Tibial nerve (tissue), 4 donors: ENCODE measurements around the gene LAP3. TPM values are rescaled to one million over a fixed set of nuclear protein-coding genes. Genes with fewer than 3 reads are reported as not detected.
A peak's percentile ranks its signal among the peaks of the same experiment; 100 is the strongest.

Source experiments
- DNase-seq, 2 donors: peaks; one replicate each; pipeline ENCODE4 v3.0.0-alpha.2; 2019; ENCODE audit warnings: low spot score in 2 of 2
- H3K27ac ChIP-seq, 4 donors: fragments of 200-600 bp; sonication (generic) in 3 of 4; one replicate each; pipeline ENCODE4 v1.5.1; 2017 to 2019; ENCODE audit warnings: mild to moderate bottlenecking in 1 of 4
- H3K27me3 ChIP-seq, 2 donors: fragments of 200-600 bp; sonication (generic) in 1 of 2; one replicate each; pipeline versions ENCODE4 v1.5.1 to v1.6.0; 2017 to 2019
- H3K36me3 ChIP-seq, 3 donors: fragments of 200-600 bp; sonication (generic); one replicate each; pipeline ENCODE4 v1.5.1; 2018 to 2019
- H3K4me1 ChIP-seq, 4 donors: fragments of 200-600 bp; sonication (generic) in 3 of 4; one replicate each; pipeline ENCODE4 v1.5.1; 2017 to 2019
- H3K4me3 ChIP-seq, 4 donors: fragments of 200-600 bp; sonication (generic) in 3 of 4; one replicate each; pipeline ENCODE4 v1.5.1; 2017 to 2019; ENCODE audit warnings: mild to moderate bottlenecking in 1 of 4, moderate library complexity in 1 of 4
- H3K9me3 ChIP-seq, 4 donors: fragments of 200-600 bp; sonication (generic) in 3 of 4; one replicate each; pipeline ENCODE4 v1.5.1; 2017 to 2019
- CTCF ChIP-seq, 5 experiments: fragments of 200-600 bp in 3 of 5; fragments of 450-650 bp in 2 of 5; sonication (generic) in 3 of 5; IDR thresholded peaks; one replicate each; pipeline ENCODE4 v1.5.1; 2016 to 2019; ENCODE audit warnings: antibody characterized with exemption in 5 of 5, mild to moderate bottlenecking in 3 of 5, moderate library complexity in 2 of 5
- EP300 ChIP-seq, 2 donors: sonication (generic); formaldehyde crosslinking; IDR thresholded peaks; one replicate each; pipeline ENCODE4 v1.6.1; 2017; ENCODE audit warnings: antibody characterized with exemption in 2 of 2, mild to moderate bottlenecking in 1 of 2
- POLR2A ChIP-seq, 2 donors: fragments of 450-650 bp; IDR thresholded peaks; one replicate each; pipeline ENCODE4 v1.6.1; 2017; ENCODE audit warnings: antibody characterized with exemption in 2 of 2, mild to moderate bottlenecking in 2 of 2, moderate library complexity in 2 of 2
- WGBS, 2 donors: methylation state at CpG; one replicate each; pipeline ENCODE4 v1.1.5; 2018; 5-methylcytosine and 5-hydroxymethylcytosine counted together
- total RNA-seq, 4 donors: library from RNA; depleted of rRNA; stranded (reverse); fragments of >200 nt; gene quantifications; one replicate each; pipeline ENCODE4 v1.1.0, GENCODE V29; 2016

Gene LAP3
- total RNA-seq, 4 donors from 2014 or later = 63.2 to 110 (median 73.3) TPM

DNA sequence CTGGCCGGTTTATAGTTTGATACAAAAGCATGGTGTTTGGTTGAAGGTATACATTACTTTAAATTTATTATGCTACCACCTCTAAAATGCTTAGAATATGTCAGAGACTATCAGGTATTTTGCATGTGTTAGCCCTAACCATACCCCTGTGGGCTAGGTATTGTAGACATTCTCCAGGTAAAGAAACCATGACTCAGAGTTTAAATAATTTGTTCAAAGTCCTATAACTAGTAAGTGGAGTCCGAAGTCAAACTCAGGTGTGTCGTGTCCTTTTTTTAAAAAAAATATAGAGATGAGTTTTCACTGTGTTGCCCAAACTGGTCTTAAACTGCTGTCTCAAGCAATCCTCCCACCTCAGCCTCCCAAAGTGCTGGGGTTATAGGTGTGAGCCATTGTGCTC lies 12.4 kb downstream of the LAP3 start:
- DNase-seq = no peak
- Histone ChIP-seq H3K4me1 (peaks cover 0 to 3% (median 0%) of the 10 kb centered on the region in 4 donors), H3K27ac (no peak overlapping the region), H3K9me3 (no peaks in the 10 kb centered on the region), H3K4me3 (no peak overlapping the region), H3K27me3 (no peaks in the 10 kb centered on the region), H3K36me3 (peaks cover 0 to 96% (median 0%) of the 10 kb centered on the region in 3 donors)
- 95 to 98% methylated on average over 3 of the region's 3 CpGs for WGBS, 2 donors
- TF ChIP-seq POLR2A (IDR thresholded peaks at IDR 0.05) (no peak), CTCF (IDR thresholded peaks at IDR 0.05) (no peak), EP300 (IDR thresholded peaks at IDR 0.05) (no peak)

GRCh38 chr4:17595471-17596005 lies 18.5 kb downstream of the LAP3 start:
- peak in 1 of 2 donors; percentile 45 for TF ChIP-seq EP300 (IDR thresholded peaks at IDR 0.05)
- TF ChIP-seq CTCF (IDR thresholded peaks at IDR 0.05) = no peak
- Histone ChIP-seq H3K9me3 (no peaks in the 10 kb centered on the region), H3K4me3 (no peak overlapping the region), H3K27ac (no peak overlapping the region), H3K27me3 (no peaks in the 10 kb centered on the region), H3K36me3 (peaks cover 0 to 98% (median 10%) of the 10 kb centered on the region in 3 donors), H3K4me1 (no peaks in the 10 kb centered on the region)
- DNase-seq = no peak
- WGBS, 2 donors = 83 to 84% methylated on average over 6 of the region's 6 CpGs

GRCh38 chr4:17597517-17597916 lies 20.5 kb downstream of the LAP3 start:
- Histone ChIP-seq H3K4me3 (no peak overlapping the region), H3K27me3 (no peaks in the 10 kb centered on the region), H3K27ac (no peak overlapping the region), H3K9me3 (no peaks in the 10 kb centered on the region), H3K4me1 (no peaks in the 10 kb centered on the region), H3K36me3 (peaks cover 0 to 97% (median 16%) of the 10 kb centered on the region in 3 donors)
- DNase-seq = no peak
- no peak for TF ChIP-seq EP300 (IDR thresholded peaks at IDR 0.05)
- WGBS, 2 donors = 74 to 78% methylated on average over 7 of the region's 7 CpGs

DNA sequence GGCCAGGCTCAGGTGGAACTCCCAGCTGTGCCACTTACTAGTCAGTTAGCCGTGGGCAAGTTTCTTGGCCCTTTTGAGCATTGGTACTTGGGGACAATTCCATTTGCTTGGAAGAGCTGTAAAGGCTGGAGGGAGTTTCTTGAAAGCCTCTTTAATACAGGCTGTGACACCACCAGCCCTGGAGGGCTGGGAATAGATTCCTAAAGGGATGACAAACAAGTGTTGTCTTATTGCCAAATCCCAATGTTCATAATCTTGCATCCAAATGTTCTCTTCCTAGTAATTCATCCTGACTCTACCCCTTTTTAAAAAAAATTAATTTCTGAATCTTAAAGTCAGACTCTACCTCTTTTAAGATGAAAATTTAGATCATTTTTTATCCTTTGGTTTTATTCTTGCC lies 22.8 kb downstream of the LAP3 start:
- peaks cover 0 to 97% (median 11%) of the 10 kb centered on the region in 3 donors for H3K36me3 ChIP-seq
- TF ChIP-seq CTCF (IDR thresholded peaks at IDR 0.05) = no peak
- TF ChIP-seq POLR2A (IDR thresholded peaks at IDR 0.05) = no peak
- no peak for TF ChIP-seq EP300 (IDR thresholded peaks at IDR 0.05)
- no peaks in the 10 kb centered on the region for H3K27me3 ChIP-seq
- no peak for DNase-seq
- H3K4me3 ChIP-seq = no peak overlapping the region
- H3K27ac ChIP-seq = no peak overlapping the region
- WGBS, 2 donors = 88 to 96% methylated on average over 1 of the region's 1 CpG
- no peaks in the 10 kb centered on the region for H3K9me3 ChIP-seq
- no peaks in the 10 kb centered on the region for H3K4me1 ChIP-seq

DNA sequence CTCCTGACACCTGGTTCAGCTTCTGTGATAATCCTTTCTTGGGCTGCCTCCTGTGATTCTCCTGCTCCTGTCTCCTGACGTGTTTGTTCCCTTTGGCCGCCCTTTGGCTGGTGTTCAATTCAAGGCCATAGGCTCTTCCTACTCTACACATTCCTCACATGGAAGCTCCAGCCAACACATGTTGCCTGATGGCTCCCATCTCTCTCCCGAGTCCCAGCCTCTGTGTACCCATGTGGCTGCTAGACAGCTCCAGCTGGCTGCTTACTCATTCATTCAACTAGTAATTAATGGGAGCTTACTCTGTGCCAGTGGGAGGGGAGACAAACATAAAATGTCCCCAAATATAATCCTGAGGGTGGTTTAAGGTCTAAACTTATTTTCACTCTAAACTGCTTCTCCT lies 28.2 kb downstream of the LAP3 start:
- peaks cover 0 to 87% (median 11%) of the 10 kb centered on the region in 3 donors for H3K36me3 ChIP-seq
- H3K4me1 ChIP-seq = no peaks in the 10 kb centered on the region
- no peaks in the 10 kb centered on the region for H3K9me3 ChIP-seq
- DNase-seq = no peak
- H3K4me3 ChIP-seq = no peak overlapping the region
- WGBS, 2 donors = 63 to 72% methylated on average over 3 of the region's 3 CpGs
- TF ChIP-seq POLR2A (IDR thresholded peaks at IDR 0.05) (no peak), CTCF (IDR thresholded peaks at IDR 0.05) (no peak), EP300 (IDR thresholded peaks at IDR 0.05) (no peak)
- H3K27me3 ChIP-seq = no peaks in the 10 kb centered on the region
- H3K27ac ChIP-seq = no peak overlapping the region
